HG03460 (cell line): Measurements from ENCODE around the gene SLC29A3.
"Not testable (repeated sequence)": the region's sequence is repeated elsewhere in the genome, so short reads cannot be mapped to it uniquely, and the experiment has no call there.

ENCODE experiments used
- ATAC-seq: cut with Tn5 transposase; IDR thresholded peaks from one replicate; pipeline ENCODE4 v1.9.1; 2021; ENCODE audit not compliant: unreplicated experiment

The SLC29A3 gene

GRCh38 chr10:71344154-71344925 is 25.3 kb downstream of the SLC29A3 start:
- ATAC-seq = no peak

DNA sequence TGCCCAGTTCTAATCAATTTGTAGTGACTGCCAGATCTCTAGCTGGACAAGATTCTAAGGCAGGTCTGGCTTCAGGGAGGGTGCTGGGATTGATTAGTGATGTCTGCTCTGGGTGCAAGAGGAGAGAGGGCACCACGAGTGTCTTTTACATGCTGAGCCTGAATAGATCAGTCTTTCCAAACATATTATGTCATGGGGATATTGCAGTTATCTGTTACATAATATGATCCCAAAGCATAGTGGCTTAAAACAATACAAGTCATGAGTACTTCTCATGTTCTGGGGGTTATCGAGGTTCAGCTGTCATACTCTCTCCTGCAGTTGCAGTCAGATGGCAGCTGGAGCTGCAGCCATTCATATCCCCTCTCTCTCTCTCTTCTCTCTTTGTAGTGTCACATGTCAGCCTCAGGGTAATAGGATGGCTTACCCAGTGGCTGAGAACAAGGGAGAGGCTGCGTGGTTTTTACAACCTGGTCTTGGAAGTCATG is 26.0 kb downstream of the SLC29A3 start:
- ATAC-seq = no peak

GRCh38 chr10:71345694-71346093 is 26.6 kb downstream of the SLC29A3 start:
- no peak for ATAC-seq

GRCh38 chr10:71346731-71347130 is 27.7 kb downstream of the SLC29A3 start:
- ATAC-seq = no peak

DNA sequence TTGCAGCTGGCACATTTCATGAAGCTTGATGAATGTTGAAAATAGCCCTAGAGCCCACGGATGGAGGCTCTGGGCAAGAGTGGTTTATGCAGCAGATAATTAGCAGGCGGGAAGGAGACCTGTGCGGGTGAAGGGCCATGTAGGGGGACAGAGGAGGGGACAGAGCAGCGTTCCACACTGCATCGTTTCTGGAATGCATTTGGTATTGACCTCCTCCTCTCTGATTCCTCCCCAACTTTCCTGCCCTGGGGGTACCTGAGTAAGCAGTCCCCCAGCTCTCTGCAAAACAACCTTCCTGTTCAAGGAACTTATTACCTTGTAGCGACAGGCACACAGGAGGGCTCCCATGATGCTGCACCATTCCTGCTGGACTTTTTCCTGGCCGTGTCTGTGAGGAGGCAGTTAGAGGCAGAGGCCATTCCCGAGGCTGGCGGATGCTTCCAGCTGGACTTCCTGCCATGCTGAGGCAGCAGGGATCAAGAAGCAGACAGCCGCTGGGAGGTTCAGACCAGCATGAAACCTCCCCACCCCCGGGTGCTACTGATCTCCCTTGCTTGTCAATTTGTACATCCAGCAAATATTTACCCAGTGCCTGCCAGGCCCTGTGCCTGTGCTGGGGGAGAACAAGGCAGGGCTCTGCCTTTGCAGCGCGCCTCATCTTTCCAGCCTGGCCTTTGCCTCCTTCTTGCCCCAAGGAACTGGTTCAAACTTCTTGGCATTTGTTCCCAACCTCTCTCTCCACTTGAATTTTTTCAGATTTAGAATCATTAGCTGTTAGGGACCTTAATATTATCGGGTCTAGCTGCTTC is 28.7 kb downstream of the SLC29A3 start:
- ATAC-seq = no peak

- no peak for ATAC-seq
Measured at GRCh38 chr10:71348850-71349249, 29.8 kb downstream of the SLC29A3 start.

DNA sequence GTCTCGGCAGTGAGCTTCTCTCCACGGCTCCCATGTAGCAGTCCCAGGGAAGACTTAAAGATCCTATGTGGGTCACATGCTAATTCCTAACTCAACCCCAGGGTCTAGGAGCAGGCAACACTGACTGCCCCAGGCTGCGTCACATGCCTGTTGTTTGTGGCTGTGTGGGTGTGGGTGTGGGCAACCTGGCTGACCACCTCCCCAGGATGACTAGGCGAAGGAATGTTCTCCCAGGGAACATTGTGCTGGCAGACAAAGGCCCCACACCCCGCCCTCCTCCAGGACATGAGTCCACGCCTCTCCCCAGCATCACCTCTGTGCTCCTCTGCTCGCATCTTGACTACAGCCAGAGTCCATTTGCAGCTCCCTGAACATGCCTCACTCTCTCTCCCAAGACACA is 30.3 kb downstream of the SLC29A3 start:
- ATAC-seq = no peak

GRCh38 chr10:71351087-71351486 is 32.0 kb downstream of the SLC29A3 start:
- ATAC-seq = no peak

DNA sequence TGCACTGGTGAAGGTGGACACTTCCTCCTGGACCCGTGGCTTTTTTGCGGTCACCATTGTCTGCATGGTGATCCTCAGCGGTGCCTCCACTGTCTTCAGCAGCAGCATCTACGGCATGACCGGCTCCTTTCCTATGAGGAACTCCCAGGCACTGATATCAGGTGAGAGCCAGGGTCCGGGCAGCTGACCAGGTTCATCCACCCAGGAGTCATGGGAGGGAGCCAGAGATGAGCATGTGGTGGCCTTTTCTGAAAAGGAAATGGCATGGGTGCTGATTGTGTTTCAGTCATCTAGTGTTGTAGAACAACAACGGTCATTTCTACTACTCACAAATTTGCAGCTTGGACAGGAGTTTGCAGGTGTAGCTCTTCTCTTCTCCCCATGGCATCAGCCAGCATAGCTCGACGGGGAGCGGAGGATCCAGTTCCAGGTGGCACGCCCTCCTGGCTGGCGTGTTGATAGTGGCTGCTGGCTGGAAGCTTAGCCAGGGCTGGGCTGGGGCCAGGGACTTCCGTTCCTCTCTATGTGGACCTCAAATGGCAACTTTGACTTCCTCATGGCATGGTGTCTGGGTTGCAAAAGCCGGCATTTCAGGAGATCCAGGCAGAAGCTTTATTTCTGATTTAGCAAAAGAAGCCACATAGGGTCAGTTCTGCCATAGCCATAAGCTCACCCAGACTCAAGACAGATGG is 32.7 kb downstream of the SLC29A3 start:
- ATAC-seq = no peak

DNA sequence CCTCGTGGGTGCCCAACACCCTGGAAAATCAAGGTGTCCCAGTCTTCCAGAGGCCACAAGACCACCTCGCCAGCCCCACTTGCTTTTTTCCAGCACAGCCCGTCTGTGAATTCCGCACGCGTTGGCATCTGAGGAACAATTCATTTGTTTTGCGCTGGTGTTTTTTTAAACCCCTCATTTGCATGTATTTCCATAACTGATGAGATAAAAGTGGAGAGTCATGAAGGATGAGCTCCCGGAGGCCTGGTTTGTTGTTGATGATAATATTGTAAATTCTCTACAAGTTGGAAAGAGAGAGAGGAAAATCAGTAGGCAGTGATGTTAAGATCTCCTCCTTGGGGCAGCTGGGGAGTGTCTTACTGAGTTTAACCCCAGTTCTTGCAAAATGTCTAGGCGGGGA is 34.6 kb downstream of the SLC29A3 start:
- no peak for ATAC-seq

GRCh38 chr10:71354776-71355175 is 35.7 kb downstream of the SLC29A3 start:
- ATAC-seq = no peak

DNA sequence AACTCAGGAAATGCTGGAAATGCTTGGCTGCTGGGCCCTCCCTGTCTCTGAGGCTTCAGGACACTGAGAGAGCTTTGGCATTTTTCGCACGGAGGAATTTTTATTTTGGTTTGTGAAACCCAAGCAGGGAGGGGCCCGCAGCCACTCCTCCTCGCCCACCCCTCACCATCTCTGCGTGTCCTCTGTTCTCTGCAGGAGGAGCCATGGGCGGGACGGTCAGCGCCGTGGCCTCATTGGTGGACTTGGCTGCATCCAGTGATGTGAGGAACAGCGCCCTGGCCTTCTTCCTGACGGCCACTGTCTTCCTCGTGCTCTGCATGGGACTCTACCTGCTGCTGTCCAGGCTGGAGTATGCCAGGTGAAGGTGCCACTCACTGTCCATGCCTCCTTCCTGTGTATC is 36.8 kb downstream of the SLC29A3 start:
- ATAC-seq = no peak

DNA sequence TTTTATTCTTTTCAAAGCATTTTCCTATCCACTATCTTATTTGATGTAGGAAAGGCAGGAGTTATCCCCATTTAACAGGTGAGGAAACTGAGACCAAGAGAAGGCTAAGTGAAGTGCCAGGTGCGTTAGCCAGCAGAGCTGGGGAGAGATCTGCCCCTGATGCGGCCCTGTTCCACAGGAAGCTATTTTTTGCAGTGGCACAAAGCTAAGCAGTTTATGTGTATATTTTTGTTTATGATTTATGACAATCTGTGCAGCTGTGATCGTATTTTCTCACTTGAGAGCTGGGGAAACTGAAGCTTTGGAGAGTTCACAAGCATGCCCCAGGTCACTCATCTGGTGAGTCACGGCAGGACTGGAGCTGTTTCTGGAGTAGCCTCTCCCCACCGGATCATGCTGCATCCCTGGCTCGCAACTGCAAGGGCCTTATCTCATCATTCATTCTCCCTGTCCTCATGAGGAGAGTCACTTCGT is 38.8 kb downstream of the SLC29A3 start:
- no peak for ATAC-seq

DNA sequence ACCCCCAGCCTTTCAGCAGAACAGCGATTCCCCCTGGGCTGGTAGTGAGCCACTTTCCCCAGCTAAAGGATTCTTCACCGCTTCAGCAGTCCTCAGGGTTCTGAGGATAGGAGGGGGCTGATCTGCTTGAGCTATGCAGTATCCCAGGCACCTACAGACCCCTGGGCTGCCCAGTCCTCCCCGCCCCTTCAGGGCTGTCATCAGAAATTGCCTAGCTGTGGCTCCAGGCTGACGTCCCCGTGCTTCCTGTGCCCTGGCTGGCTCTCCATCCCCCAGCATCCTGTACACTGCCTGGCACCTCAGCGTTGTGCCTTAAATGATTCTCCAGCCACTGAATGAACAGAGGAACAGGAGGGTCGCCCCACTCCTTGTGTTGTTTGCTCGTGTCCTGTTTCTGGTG is 39.2 kb downstream of the SLC29A3 start:
- no peak for ATAC-seq

DNA sequence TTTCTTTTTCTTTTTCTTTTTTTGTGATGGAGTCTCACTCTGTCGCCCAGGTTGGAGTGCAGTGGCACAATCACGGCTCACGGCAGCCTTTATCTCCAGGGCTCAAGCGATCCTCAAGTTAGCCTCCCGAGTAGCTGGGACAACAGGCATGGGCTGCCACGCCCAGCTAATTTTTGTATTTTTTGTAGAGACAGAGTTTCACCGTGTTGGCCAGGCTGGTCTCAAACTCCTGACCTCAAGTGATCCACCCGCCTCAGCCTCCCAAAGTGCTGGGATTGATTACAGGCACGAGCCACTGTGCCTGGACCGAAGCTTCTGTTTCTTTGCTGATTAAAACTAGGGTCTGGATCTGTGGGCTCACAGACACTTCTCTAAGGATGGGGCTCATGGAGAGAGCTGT is 39.8 kb downstream of the SLC29A3 start:
- ATAC-seq = not testable (repeated sequence)

GRCh38 chr10:71359364-71360046 is 40.4 kb downstream of the SLC29A3 start:
- no peak for ATAC-seq

GRCh38 chr10:71360735-71361134 is 41.7 kb downstream of the SLC29A3 start:
- ATAC-seq = no peak

GRCh38 chr10:71361581-71361980 is 42.5 kb downstream of the SLC29A3 start:
- ATAC-seq = no peak

DNA sequence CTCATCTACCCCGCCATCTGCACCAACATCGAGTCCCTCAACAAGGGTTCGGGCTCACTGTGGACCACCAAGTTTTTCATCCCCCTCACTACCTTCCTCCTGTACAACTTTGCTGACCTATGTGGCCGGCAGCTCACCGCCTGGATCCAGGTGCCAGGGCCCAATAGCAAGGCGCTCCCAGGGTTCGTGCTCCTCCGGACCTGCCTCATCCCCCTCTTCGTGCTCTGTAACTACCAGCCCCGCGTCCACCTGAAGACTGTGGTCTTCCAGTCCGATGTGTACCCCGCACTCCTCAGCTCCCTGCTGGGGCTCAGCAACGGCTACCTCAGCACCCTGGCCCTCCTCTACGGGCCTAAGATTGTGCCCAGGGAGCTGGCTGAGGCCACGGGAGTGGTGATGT is 43.1 kb downstream of the SLC29A3 start:
- ATAC-seq = no peak

DNA sequence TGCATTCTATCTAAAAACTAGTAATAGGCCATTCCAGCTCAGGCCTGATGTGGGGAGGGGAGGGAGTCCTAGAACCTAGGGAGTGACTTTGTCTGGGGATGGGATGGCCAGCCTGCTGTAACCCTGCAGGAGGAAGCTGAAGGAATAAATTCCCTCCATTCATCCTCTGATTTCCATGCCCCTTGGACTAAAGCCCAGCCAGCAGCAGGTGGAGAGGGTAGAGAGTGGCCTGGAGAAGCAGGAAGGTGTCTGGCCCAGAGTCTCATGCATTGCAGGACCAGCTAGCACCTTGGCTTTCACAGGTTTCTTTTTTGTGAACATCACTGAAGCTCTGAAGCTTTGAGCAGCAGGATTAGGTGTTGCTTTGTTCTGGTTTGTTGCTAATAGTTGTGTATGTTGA is 44.9 kb downstream of the SLC29A3 start:
- ATAC-seq = no peak

- ATAC-seq = no peak
Measured at GRCh38 chr10:71365366-71365765, 46.3 kb downstream of the SLC29A3 start.
